SK-N-SH treated with all-trans-retinoic acid at 6 μM for 48 hours (cell line): ENCODE measurements around the gene URGCP.
"Not testable (repeated sequence)": the region's sequence is repeated elsewhere in the genome, so short reads cannot be mapped to it uniquely, and the experiment has no call there.

Experiments used
- ARNTL ChIP-seq: fragments of 450-650 bp; formaldehyde crosslinking; IDR thresholded peaks from 2 replicates; pipeline ENCODE4 v1.5.0; 2020; ENCODE audit warnings: low read depth, mild to moderate bottlenecking, moderate library complexity, borderline replicate concordance
- CREB5 ChIP-seq: fragments of 250-450 bp; sonication (Bioruptor Pico); IDR thresholded peaks from 2 replicates; pipeline ENCODE4 v1.5.1; 2020; ENCODE audit warnings: low read depth, mild to moderate bottlenecking, moderate library complexity
- CSRNP3 ChIP-seq: fragments of 250-450 bp; sonication (Bioruptor Pico); IDR thresholded peaks from 2 replicates; pipeline ENCODE4 v1.5.1; 2021; ENCODE audit warnings: mild to moderate bottlenecking, moderate library complexity
- GLIS3 ChIP-seq: fragments of 250-450 bp; sonication (Bioruptor Pico); IDR thresholded peaks from 2 replicates; pipeline ENCODE4 v1.5.0; 2020; ENCODE audit warnings: mild to moderate bottlenecking, moderate library complexity
- OSR1 ChIP-seq: fragments of 250-450 bp; sonication (Bioruptor Pico); IDR thresholded peaks from 2 replicates; pipeline ENCODE4 v1.8.0; 2022; ENCODE audit warnings: moderate library complexity, mild to moderate bottlenecking, inconsistent platforms
- PPARA ChIP-seq: fragments of 250-450 bp; sonication (Bioruptor Pico); IDR thresholded peaks from 2 replicates; pipeline ENCODE4 v1.5.0; 2020; ENCODE audit warnings: mild to moderate bottlenecking, borderline replicate concordance
- SNAI2 ChIP-seq: fragments of 250-450 bp; sonication (Bioruptor Pico); IDR thresholded peaks from 2 replicates; pipeline ENCODE4 v1.5.0; 2020; ENCODE audit warnings: mild to moderate bottlenecking, moderate library complexity
- ZC3H10 ChIP-seq: fragments of 250-450 bp; sonication (Bioruptor Pico); IDR thresholded peaks from 2 replicates; pipeline ENCODE4 v1.5.1; 2021; ENCODE audit warnings: mild to moderate bottlenecking, moderate library complexity
- ZFP3 ChIP-seq: fragments of 250-450 bp; sonication (Bioruptor Pico); IDR thresholded peaks from 2 replicates; pipeline ENCODE4 v1.5.0; 2020; ENCODE audit warnings: mild to moderate bottlenecking, moderate library complexity
- ZNF565 ChIP-seq: fragments of 450-650 bp; formaldehyde crosslinking; conservative IDR thresholded peaks from 2 replicates; pipeline ENCODE4 v1.5.0; 2020; ENCODE audit warnings: low read depth, mild to moderate bottlenecking, moderate library complexity
- ZNF70 ChIP-seq: fragments of 450-650 bp; formaldehyde crosslinking; IDR thresholded peaks from 2 replicates; pipeline ENCODE4 v1.5.0; 2020; ENCODE audit warnings: mild to moderate bottlenecking, moderate library complexity
- ZNF8 ChIP-seq: fragments of 450-650 bp; formaldehyde crosslinking; IDR thresholded peaks from 2 replicates; pipeline ENCODE4 v1.5.0; 2020; ENCODE audit warnings: mild to moderate bottlenecking, moderate library complexity

- not testable (repeated sequence) for TF ChIP-seq ZNF70; ZFP3 (CRISPR knock-in tag); GLIS3 (CRISPR knock-in tag); PPARA; ARNTL; ZNF8 (CRISPR knock-in tag); ZC3H10 (CRISPR knock-in tag); CSRNP3 (CRISPR knock-in tag); OSR1 (CRISPR knock-in tag); SNAI2; CREB5 (CRISPR knock-in tag); ZNF565 (CRISPR knock-in tag)
These were observed 7.8 kb downstream of the URGCP start for GRCh38 chr7:43898571-43898970.
